ENCODE measurements around the gene ANKS1B.

GRCh38 chr12:98817742-98818141 lies 1167.0 kb downstream of the ANKS1B start:
- no peak for TF ChIP-seq CTCF (IDR thresholded peaks at IDR 0.05)
- no peak for TF ChIP-seq POLR2AphosphoS5 (IDR thresholded peaks at IDR 0.05)
- TF ChIP-seq POLR2A (IDR thresholded peaks at IDR 0.05), result no peak
- no peak for TF ChIP-seq EP300 (IDR thresholded peaks at IDR 0.05)

All from suprapubic skin (tissue), 4 donors.